HepG2 (cell line): ENCODE results near the gene PKNOX2. TPM values are rescaled to one million over a fixed set of nuclear protein-coding genes. Genes with fewer than 3 reads are reported as not detected.

Experiments
- ATAC-seq: fragments of 200-7000 bp; cut with Tn5 transposase; 3 replicates; pipeline ENCODE4 v1.9.1; 2020; ENCODE audit warnings: mild to moderate bottlenecking, moderate library complexity
- BruUV-seq: library from RNA; stranded (reverse); fragments of 400-500 nt; replicated peaks from 2 replicates; lab custom pipeline; 2021; lab: Mats Ljungman, UMichigan
- CTCF ChIA-PET: fragments of 300-600 bp; formaldehyde crosslinking; extraction: SDS; loops from one replicate; lab custom pipeline; 2021; ENCODE audit warnings: low total read pairs, inconsistent platforms, low intra/inter-chr PET ratio; lab: Yijun Ruan, JAX
- POLR2A ChIA-PET: fragments of 350-600 bp; sonication (Branson Sonifier 250); formaldehyde crosslinking; loops from one replicate; lab custom pipeline; 2020; ENCODE audit warnings: antibody characterized with exemption, inconsistent platforms; lab: Yijun Ruan, JAX
- DNase-seq: peaks from one replicate; pipeline ENCODE4 v3.0.0-alpha.2; 2015; ENCODE audit warnings: low spot score
- FAIRE-seq: peaks from 3 replicates; lab custom pipeline; 2011; peaks lifted over from hg19 to GRCh38; lab: Jason Lieb, UNC
- H2AFZ ChIP-seq: one replicate; pipeline ENCODE4 v1.6.1; 2011; ENCODE audit warnings: low read length, inconsistent platforms
- H3K27ac ChIP-seq: fragments of 300-600 bp; 3 replicates; pipeline ENCODE4 v1.8.0; 2011; ENCODE audit warnings: mixed run types, mild to moderate bottlenecking, mixed read lengths, low read length, inconsistent platforms; ENCODE audit not compliant: insufficient read depth; ENCODE audit errors: extremely low read length
- H3K27me3 ChIP-seq, 2 experiments: fragments of 200-600 bp in 1 of 2; 2 replicates in 1 of 2; 3 replicates in 1 of 2; pipeline versions ENCODE4 v1.6.0 to v1.8.0; 2011; ENCODE audit warnings: low read length in 2 of 2, mild to moderate bottlenecking in 2 of 2, moderate library complexity in 2 of 2, inconsistent platforms in 1 of 2; ENCODE audit not compliant: insufficient read depth in 2 of 2, control insufficient read depth in 1 of 2
- H3K36me3 ChIP-seq, 2 experiments: fragments of 200-600 bp in 1 of 2; replicated peaks in 1 of 2; 2 replicates in 1 of 2; 3 replicates in 1 of 2; pipeline versions ENCODE4 v1.5.1 to v1.8.0; 2011; ENCODE audit warnings: low read length in 2 of 2, inconsistent platforms in 1 of 2; ENCODE audit not compliant: insufficient read depth in 2 of 2, control insufficient read depth in 1 of 2
- H3K4me1 ChIP-seq: 2 replicates; pipeline ENCODE4 v1.5.1; 2012; ENCODE audit warnings: low read length, inconsistent platforms; ENCODE audit not compliant: insufficient read depth
- H3K4me2 ChIP-seq: 2 replicates; pipeline ENCODE4 v1.6.0; 2011; ENCODE audit warnings: low read depth, low read length, inconsistent platforms
- H3K4me3 ChIP-seq, 3 experiments: fragments of 200-600 bp in 1 of 3; sonication (generic), shearing (Covaris generic) in 1 of 3; replicated peaks in 1 of 3; 2 replicates each; pipeline ENCODE4 v1.5.1; 2011 to 2016; ENCODE audit warnings: low read length in 3 of 3, inconsistent platforms in 2 of 3, low read depth in 2 of 3, mild to moderate bottlenecking in 2 of 3, control low read depth in 1 of 3, mixed read lengths in 1 of 3; ENCODE audit not compliant: insufficient read depth in 1 of 3
- H3K79me2 ChIP-seq: one replicate; pipeline ENCODE4 v1.6.1; 2011; ENCODE audit warnings: low read length, inconsistent platforms; ENCODE audit not compliant: insufficient read depth
- H3K9ac ChIP-seq: 2 replicates; pipeline ENCODE4 v1.6.0; 2011; ENCODE audit warnings: mild to moderate bottlenecking, low read depth, low read length, inconsistent platforms; ENCODE audit not compliant: insufficient read depth
- H3K9me3 ChIP-seq: 2 replicates; pipeline ENCODE4 v1.5.1; 2012; ENCODE audit warnings: mild to moderate bottlenecking, low read length
- H4K20me1 ChIP-seq: 2 replicates; pipeline ENCODE4 v1.6.0; 2011; ENCODE audit warnings: inconsistent platforms, mild to moderate bottlenecking, low read length, moderate library complexity; ENCODE audit not compliant: insufficient read depth
- HHEX ChIP-seq: IDR thresholded peaks from 2 replicates; pipeline ENCODE4 v1.6.1; 2016; ENCODE audit warnings: control low read depth
- HNRNPH1 ChIP-seq: fragments of 200-400 bp; formaldehyde crosslinking; optimal IDR thresholded peaks from 2 replicates; pipeline ENCODE3; 2017; ENCODE audit warnings: mild to moderate bottlenecking, low read depth, low read length
- KLF12 ChIP-seq: sonication (generic); formaldehyde crosslinking; IDR thresholded peaks from 2 replicates; pipeline ENCODE4 v1.4.0; 2020; ENCODE audit warnings: missing genetic modification reagents, borderline replicate concordance
- MBNL3 ChIP-seq: fragments of 250-450 bp; sonication (Bioruptor Pico); conservative IDR thresholded peaks from 2 replicates; pipeline ENCODE4 v1.8.0; 2022; ENCODE audit warnings: mild to moderate bottlenecking, inconsistent platforms
- POLR2A ChIP-seq, 2 experiments: IDR thresholded peaks; 2 replicates each; pipeline ENCODE4 v1.6.1; 2011; ENCODE audit warnings: low read depth in 2 of 2, low read length in 2 of 2, mild to moderate bottlenecking in 1 of 2, moderate library complexity in 1 of 2; ENCODE audit not compliant: insufficient read depth in 1 of 2
- SAP130 ChIP-seq: IDR thresholded peaks from 2 replicates; pipeline ENCODE4 v1.6.1; 2016; ENCODE audit warnings: low read depth
- ZNF841 ChIP-seq: sonication (generic); formaldehyde crosslinking; IDR thresholded peaks from 2 replicates; pipeline ENCODE4 v1.8.1; 2023; ENCODE audit warnings: missing genetic modification reagents, borderline replicate concordance
- ZSCAN25 ChIP-seq: sonication (generic); formaldehyde crosslinking; IDR thresholded peaks from 2 replicates; pipeline ENCODE4 v1.8.0; 2022; ENCODE audit warnings: mild to moderate bottlenecking, missing genetic modification reagents
- WGBS: methylation state at CpG from one replicate; pipeline ENCODE4 v1.1.6; 2017; ENCODE audit warnings: low lambda C conversion rate; 5-methylcytosine and 5-hydroxymethylcytosine counted together
- in situ Hi-C: cut with HindIII; loops from 2 replicates; pipeline ENCODE4 v1.10.0; 2017; ENCODE audit warnings: low pct_unique_long_range_greater_than_20kb; ENCODE audit not compliant: extremely low pct_ligation_motif_present
- intact Hi-C: fragments of 100-400 bp; cut with micrococcal nuclease; formaldehyde crosslinking; loops from one replicate; pipeline ENCODE4 v1.10.0; 2022; ENCODE audit not compliant: unreplicated experiment
- polyA plus RNA-seq, 8 experiments: library from polyadenylated mRNA; depleted of rRNA in 3 of 8; stranded (reverse) in 7 of 8; unstranded in 1 of 8; fragments of >200 nt; fragmentation: Illumina TruSeq in 4 of 8; extraction: Trizol in 4 of 8; gene quantifications; 2 replicates each; pipeline versions ENCODE4 v1.2.1 to v1.2.3, GENCODE V29; 2011 to 2016; ENCODE audit warnings: low read depth in 4 of 8, missing spikeins in 1 of 8, mixed read lengths in 1 of 8; ENCODE audit not compliant: insufficient read depth in 1 of 8
- total RNA-seq, 5 experiments: library from RNA; depleted of rRNA; stranded (reverse); fragments of >200 nt; fragmentation: Illumina TruSeq; extraction: Trizol; gene quantifications; 2 replicates each; pipeline ENCODE4 v1.2.3, GENCODE V29; 2016; ENCODE audit warnings: low read depth in 1 of 5
- TF ChIP-seq, protein P1 (sequence below): sonication (generic); formaldehyde crosslinking; IDR thresholded peaks from 2 replicates; pipeline ENCODE4 v1.4.0; 2020; ENCODE audit warnings: mild to moderate bottlenecking, missing genetic modification reagents

Gene PKNOX2
- total and polyA plus RNA-seq, 2 of the 13 experiments (the other 11 are each of a cell fraction or from before 2014, with no cell fraction given): not detected

DNA sequence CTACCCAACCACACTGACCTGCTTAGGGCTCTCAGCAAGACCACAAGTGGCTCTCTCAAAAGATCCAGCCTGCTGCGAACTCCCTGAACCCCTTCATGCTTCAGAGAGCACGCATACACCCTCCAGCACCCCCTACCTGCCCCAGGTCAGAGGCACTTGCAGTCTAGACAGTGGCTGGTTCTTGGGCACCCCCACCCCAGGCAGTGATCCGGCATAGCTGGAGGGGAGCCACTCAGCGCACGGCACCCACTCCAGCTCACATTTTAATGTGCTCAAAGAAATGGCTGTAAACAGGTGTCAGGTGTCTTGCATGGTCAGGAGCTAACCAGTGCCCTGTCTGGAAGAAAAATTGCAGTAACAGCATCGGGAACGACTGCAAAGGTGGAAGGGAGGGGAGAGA is 140.8 kb downstream of the PKNOX2 start:
- Histone ChIP-seq H3K9ac (no peak overlapping the region), H4K20me1 (no peaks in the 10 kb centered on the region), H2AFZ (no peak overlapping the region), H3K4me3 (no peak overlapping the region), H3K4me2 (no peak overlapping the region), H3K79me2 (no peaks in the 10 kb centered on the region), H3K36me3 (no peaks in the 10 kb centered on the region), H3K27me3 (peaks cover 0 to 33% of the 10 kb centered on the region in 2 experiments; a peak in 3 of 5 replicates), H3K9me3 (no peaks in the 10 kb centered on the region), H3K27ac (no peak overlapping the region), H3K4me1 (no peaks in the 10 kb centered on the region)
- intact Hi-C loops (no loop called here), in situ Hi-C loops (no loop called here)
- no peak for DNase-seq
- no TSS peak for BruUV-seq
- ChIA-PET CTCF (no interaction called here), POLR2A (no interaction called here)
- no peak for ATAC-seq
- 15% methylated on average over 3 of the region's 7 CpGs for WGBS
- FAIRE-seq: no peak
- TF ChIP-seq HHEX (CRISPR knock-in tag): no peak
- no peak for TF ChIP-seq KLF12 (CRISPR knock-in tag)
- TF ChIP-seq SAP130: no peak
- TF ChIP-seq, protein P1, sequence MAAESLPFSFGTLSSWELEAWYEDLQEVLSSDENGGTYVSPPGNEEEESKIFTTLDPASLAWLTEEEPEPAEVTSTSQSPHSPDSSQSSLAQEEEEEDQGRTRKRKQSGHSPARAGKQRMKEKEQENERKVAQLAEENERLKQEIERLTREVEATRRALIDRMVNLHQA (CRISPR knock-in tag): no peak
- no peak for TF ChIP-seq ZNF841
- no peak for TF ChIP-seq MBNL3 (CRISPR knock-in tag)

GRCh38 chr11:125306476-125306875 is 141.9 kb downstream of the PKNOX2 start:
- H3K9ac ChIP-seq: no peak overlapping the region
- TF ChIP-seq ZSCAN25 (CRISPR knock-in tag) (no peak), HNRNPH1 (no peak), POLR2A (IDR thresholded peaks at IDR 0.05; ENCODE audit: insufficient read depth in 1 of 2, low read depth in 2 of 2, low read length in 2 of 2) (no peak)
- no peaks in the 10 kb centered on the region for H4K20me1 ChIP-seq
- POLR2A ChIA-PET: no interaction called here
- intact Hi-C loops (no loop called here), in situ Hi-C loops (no loop called here)
- peaks cover 0 to 33% of the 10 kb centered on the region in 2 experiments; a peak in 3 of 5 replicates for H3K27me3 ChIP-seq
- H3K4me3 ChIP-seq: no peak overlapping the region
- DNase-seq (no peak), ATAC-seq (no peak), FAIRE-seq (no peak)
- no peaks in the 10 kb centered on the region for H3K79me2 ChIP-seq
- no peaks in the 10 kb centered on the region for H3K36me3 ChIP-seq
- H3K4me2 ChIP-seq: no peak overlapping the region
- CTCF ChIA-PET: no interaction called here
- H3K9me3 ChIP-seq: no peaks in the 10 kb centered on the region
- no TSS peak for BruUV-seq
- H3K27ac ChIP-seq: no peak overlapping the region
- 16% methylated on average over 7 of the region's 7 CpGs for whole genome bisulfite sequencing
- H2AFZ ChIP-seq: no peak overlapping the region
- no peaks in the 10 kb centered on the region for H3K4me1 ChIP-seq
